ENCODE data around the gene CAMTA1. TPM values are rescaled to one million over a fixed set of nuclear protein-coding genes. Genes with fewer than 3 reads are reported as not detected.

Gene CAMTA1
- total and polyA plus RNA-seq, 4 donors = 18.0 to 93.5 (median 35.8) TPM

DNA sequence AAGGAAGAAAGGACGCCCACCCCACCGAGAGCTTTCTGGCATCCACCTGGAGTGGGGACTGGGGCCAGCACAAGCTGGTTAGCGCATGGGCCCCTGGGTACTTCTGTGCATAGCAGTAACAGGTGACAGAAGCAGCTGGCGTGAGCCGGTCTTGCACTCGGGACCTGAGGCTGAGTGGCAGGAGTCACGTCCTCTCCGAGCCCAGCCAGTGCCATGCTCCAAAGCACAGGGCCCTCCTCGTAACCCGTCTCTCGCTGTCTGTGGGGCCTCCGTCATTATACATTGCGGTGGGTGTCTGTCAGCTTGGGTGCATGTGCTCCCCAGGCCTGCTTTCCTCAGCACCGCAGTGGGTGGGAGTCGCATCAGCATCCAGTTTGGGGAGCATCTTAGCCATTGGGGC lies 898.3 kb downstream of the CAMTA1 start:
- no peaks in the 10 kb centered on the region for H3K36me3 ChIP-seq (ENCODE audit: control insufficient read depth in 4 of 4, insufficient read depth in 3 of 4, low read depth in 1 of 4, low read length in 3 of 4)
- no peak overlapping the region for H3K4me3 ChIP-seq (ENCODE audit: low read depth in 1 of 3, low read length in 3 of 3)
- no peak overlapping the region for H3K27ac ChIP-seq (ENCODE audit: low read depth in 1 of 2, low read length in 2 of 2)
- no peak overlapping the region for H3K9ac ChIP-seq (ENCODE audit: low read depth in 1 of 2, low read length in 2 of 2)
- 96% methylated on average over 15 of the region's 15 CpGs for WGBS
- H3K9me3 ChIP-seq (ENCODE audit: control insufficient read depth in 4 of 4, low read length in 3 of 4) = no peaks in the 10 kb centered on the region
- DNase-seq (ENCODE audit: low spot score) = no peak
- TF ChIP-seq, protein P1, sequence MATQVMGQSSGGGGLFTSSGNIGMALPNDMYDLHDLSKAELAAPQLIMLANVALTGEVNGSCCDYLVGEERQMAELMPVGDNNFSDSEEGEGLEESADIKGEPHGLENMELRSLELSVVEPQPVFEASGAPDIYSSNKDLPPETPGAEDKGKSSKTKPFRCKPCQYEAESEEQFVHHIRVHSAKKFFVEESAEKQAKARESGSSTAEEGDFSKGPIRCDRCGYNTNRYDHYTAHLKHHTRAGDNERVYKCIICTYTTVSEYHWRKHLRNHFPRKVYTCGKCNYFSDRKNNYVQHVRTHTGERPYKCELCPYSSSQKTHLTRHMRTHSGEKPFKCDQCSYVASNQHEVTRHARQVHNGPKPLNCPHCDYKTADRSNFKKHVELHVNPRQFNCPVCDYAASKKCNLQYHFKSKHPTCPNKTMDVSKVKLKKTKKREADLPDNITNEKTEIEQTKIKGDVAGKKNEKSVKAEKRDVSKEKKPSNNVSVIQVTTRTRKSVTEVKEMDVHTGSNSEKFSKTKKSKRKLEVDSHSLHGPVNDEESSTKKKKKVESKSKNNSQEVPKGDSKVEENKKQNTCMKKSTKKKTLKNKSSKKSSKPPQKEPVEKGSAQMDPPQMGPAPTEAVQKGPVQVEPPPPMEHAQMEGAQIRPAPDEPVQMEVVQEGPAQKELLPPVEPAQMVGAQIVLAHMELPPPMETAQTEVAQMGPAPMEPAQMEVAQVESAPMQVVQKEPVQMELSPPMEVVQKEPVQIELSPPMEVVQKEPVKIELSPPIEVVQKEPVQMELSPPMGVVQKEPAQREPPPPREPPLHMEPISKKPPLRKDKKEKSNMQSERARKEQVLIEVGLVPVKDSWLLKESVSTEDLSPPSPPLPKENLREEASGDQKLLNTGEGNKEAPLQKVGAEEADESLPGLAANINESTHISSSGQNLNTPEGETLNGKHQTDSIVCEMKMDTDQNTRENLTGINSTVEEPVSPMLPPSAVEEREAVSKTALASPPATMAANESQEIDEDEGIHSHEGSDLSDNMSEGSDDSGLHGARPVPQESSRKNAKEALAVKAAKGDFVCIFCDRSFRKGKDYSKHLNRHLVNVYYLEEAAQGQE (IDR thresholded peaks at IDR 0.05) = no peak
- TF ChIP-seq, protein P2, sequence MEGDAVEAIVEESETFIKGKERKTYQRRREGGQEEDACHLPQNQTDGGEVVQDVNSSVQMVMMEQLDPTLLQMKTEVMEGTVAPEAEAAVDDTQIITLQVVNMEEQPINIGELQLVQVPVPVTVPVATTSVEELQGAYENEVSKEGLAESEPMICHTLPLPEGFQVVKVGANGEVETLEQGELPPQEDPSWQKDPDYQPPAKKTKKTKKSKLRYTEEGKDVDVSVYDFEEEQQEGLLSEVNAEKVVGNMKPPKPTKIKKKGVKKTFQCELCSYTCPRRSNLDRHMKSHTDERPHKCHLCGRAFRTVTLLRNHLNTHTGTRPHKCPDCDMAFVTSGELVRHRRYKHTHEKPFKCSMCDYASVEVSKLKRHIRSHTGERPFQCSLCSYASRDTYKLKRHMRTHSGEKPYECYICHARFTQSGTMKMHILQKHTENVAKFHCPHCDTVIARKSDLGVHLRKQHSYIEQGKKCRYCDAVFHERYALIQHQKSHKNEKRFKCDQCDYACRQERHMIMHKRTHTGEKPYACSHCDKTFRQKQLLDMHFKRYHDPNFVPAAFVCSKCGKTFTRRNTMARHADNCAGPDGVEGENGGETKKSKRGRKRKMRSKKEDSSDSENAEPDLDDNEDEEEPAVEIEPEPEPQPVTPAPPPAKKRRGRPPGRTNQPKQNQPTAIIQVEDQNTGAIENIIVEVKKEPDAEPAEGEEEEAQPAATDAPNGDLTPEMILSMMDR (IDR thresholded peaks at IDR 0.05; ENCODE audit: low read depth, low read length, missing input control) = no peak
- TF ChIP-seq FOXA1 (IDR thresholded peaks at IDR 0.05) = no peak
- TF ChIP-seq RXRA (IDR thresholded peaks at IDR 0.05) = no peak
- TF ChIP-seq SP1 (IDR thresholded peaks at IDR 0.05) = no peak
- peaks cover 2 to 15% (median 3%) of the 10 kb centered on the region in 4 donors for H3K4me1 ChIP-seq (ENCODE audit: control insufficient read depth in 4 of 4, insufficient read depth in 4 of 4, low read length in 3 of 4)
- no peaks in the 10 kb centered on the region for H3K27me3 ChIP-seq (ENCODE audit: control insufficient read depth in 4 of 4, insufficient read depth in 4 of 4, low read length in 3 of 4)

DNA sequence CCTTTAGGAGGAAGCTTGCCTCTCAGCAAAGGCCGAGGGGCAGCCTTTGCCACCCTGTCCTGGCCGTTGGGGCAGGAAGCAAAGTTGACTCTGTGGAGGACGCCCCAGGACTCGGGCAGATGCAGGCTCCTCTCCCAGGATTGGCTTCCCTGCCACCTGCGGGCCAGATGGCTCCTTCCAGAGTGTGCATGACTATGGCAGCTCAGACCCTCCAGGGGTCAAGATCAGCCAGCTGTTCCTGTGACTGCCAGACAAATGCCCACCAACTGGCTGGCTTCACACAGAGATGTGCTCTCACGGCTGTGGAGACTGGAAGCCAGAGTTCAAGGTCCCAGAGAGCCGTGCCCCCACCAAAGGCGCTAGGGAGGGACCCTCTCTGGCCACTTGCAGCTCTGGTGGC lies 898.9 kb downstream of the CAMTA1 start:
- no peak for DNase-seq (ENCODE audit: low spot score)
- Histone ChIP-seq H3K36me3 (ENCODE audit: control insufficient read depth in 4 of 4, insufficient read depth in 3 of 4, low read depth in 1 of 4, low read length in 3 of 4) (no peaks in the 10 kb centered on the region), H3K4me3 (ENCODE audit: low read depth in 1 of 3, low read length in 3 of 3) (no peak overlapping the region), H3K9ac (ENCODE audit: low read depth in 1 of 2, low read length in 2 of 2) (no peak overlapping the region), H3K27ac (ENCODE audit: low read depth in 1 of 2, low read length in 2 of 2) (no peak overlapping the region), H3K4me1 (ENCODE audit: control insufficient read depth in 4 of 4, insufficient read depth in 4 of 4, low read length in 3 of 4) (peaks cover 2 to 14% (median 3%) of the 10 kb centered on the region in 4 donors), H3K27me3 (ENCODE audit: control insufficient read depth in 4 of 4, insufficient read depth in 4 of 4, low read length in 3 of 4) (no peaks in the 10 kb centered on the region), H3K9me3 (ENCODE audit: control insufficient read depth in 4 of 4, low read length in 3 of 4) (no peaks in the 10 kb centered on the region)
- 82% methylated on average over 8 of the region's 8 CpGs for WGBS
- TF ChIP-seq, protein P3, sequence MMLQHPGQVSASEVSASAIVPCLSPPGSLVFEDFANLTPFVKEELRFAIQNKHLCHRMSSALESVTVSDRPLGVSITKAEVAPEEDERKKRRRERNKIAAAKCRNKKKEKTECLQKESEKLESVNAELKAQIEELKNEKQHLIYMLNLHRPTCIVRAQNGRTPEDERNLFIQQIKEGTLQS (IDR thresholded peaks at IDR 0.05) = no peak
- TF ChIP-seq FOXA1 (IDR thresholded peaks at IDR 0.05) = no peak
- TF ChIP-seq, protein P4, sequence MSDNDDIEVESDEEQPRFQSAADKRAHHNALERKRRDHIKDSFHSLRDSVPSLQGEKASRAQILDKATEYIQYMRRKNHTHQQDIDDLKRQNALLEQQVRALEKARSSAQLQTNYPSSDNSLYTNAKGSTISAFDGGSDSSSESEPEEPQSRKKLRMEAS (IDR thresholded peaks at IDR 0.05) = no peak
- TF ChIP-seq RAD21 (IDR thresholded peaks at IDR 0.05) = no peak
- no peak for TF ChIP-seq HNF4A (conservative IDR thresholded peaks at IDR 0.05)
- TF ChIP-seq NR2F2 (IDR thresholded peaks at IDR 0.05) = no peak
- TF ChIP-seq, protein P1 (IDR thresholded peaks at IDR 0.05) = no peak
- no peak for TF ChIP-seq TAF1 (conservative IDR thresholded peaks at IDR 0.05)
- TF ChIP-seq, protein P5, sequence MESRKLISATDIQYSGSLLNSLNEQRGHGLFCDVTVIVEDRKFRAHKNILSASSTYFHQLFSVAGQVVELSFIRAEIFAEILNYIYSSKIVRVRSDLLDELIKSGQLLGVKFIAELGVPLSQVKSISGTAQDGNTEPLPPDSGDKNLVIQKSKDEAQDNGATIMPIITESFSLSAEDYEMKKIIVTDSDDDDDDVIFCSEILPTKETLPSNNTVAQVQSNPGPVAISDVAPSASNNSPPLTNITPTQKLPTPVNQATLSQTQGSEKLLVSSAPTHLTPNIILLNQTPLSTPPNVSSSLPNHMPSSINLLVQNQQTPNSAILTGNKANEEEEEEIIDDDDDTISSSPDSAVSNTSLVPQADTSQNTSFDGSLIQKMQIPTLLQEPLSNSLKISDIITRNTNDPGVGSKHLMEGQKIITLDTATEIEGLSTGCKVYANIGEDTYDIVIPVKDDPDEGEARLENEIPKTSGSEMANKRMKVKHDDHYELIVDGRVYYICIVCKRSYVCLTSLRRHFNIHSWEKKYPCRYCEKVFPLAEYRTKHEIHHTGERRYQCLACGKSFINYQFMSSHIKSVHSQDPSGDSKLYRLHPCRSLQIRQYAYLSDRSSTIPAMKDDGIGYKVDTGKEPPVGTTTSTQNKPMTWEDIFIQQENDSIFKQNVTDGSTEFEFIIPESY (IDR thresholded peaks at IDR 0.05) = no peak

Measured in liver (tissue), 9 donors.